Stomach (tissue), 9 donors: Measurements from ENCODE around the gene PITPNM1. TPM values are rescaled to one million over a fixed set of nuclear protein-coding genes. Genes with fewer than 3 reads are reported as not detected.

Experiments used
- DNase-seq, 2 donors: peaks; one replicate each; pipeline versions ENCODE4 v3.0.0 to v3.0.0-alpha.2; 2013 to 2019
- H3K27ac ChIP-seq, 5 donors: fragments of 200-600 bp in 4 of 5; sonication (generic) in 4 of 5; one replicate each; pipeline ENCODE4 v1.5.1; 2013 to 2019; ENCODE audit warnings: mild to moderate bottlenecking in 1 of 5, moderate library complexity in 1 of 5
- H3K27me3 ChIP-seq, 3 donors: fragments of 200-600 bp; sonication (generic); one replicate each; pipeline ENCODE4 v1.5.1; 2017 to 2019; ENCODE audit warnings: mixed run types in 1 of 3
- H3K36me3 ChIP-seq, 4 donors: fragments of 200-600 bp; sonication (generic); 1 replicate in 3 of 4; 2 replicates in 1 of 4; pipeline ENCODE4 v1.5.1; 2016 to 2019
- H3K4me1 ChIP-seq, 4 donors: fragments of 200-600 bp; sonication (generic); one replicate each; pipeline ENCODE4 v1.5.1; 2016 to 2019
- H3K4me3 ChIP-seq, 4 donors: fragments of 200-600 bp; sonication (generic) in 3 of 4; one replicate each; pipeline ENCODE4 v1.5.1; 2016 to 2019; ENCODE audit warnings: mild to moderate bottlenecking in 1 of 4
- H3K9me3 ChIP-seq, 4 donors: fragments of 200-600 bp; sonication (generic); one replicate each; pipeline ENCODE4 v1.5.1; 2016 to 2019
- CTCF ChIP-seq, 7 experiments: fragments of 450-650 bp in 4 of 7; fragments of 200-600 bp in 3 of 7; sonication (generic) in 3 of 7; IDR thresholded peaks; one replicate each; pipeline ENCODE4 v1.5.1; 2016 to 2019; ENCODE audit warnings: antibody characterized with exemption in 7 of 7, control low read depth in 2 of 7, mild to moderate bottlenecking in 1 of 7
- EP300 ChIP-seq: sonication (generic); formaldehyde crosslinking; IDR thresholded peaks from one replicate; pipeline ENCODE4 v1.6.1; 2017; ENCODE audit warnings: antibody characterized with exemption
- POLR2A ChIP-seq, 4 donors: fragments of 450-650 bp; IDR thresholded peaks; one replicate each; pipeline ENCODE4 v1.6.1; 2016; ENCODE audit warnings: antibody characterized with exemption in 4 of 4, control low read depth in 2 of 4, mild to moderate bottlenecking in 1 of 4, moderate library complexity in 1 of 4
- POLR2AphosphoS5 ChIP-seq, 3 donors: sonication (generic); formaldehyde crosslinking; IDR thresholded peaks; one replicate each; pipeline ENCODE4 v1.6.1; 2016; ENCODE audit warnings: antibody characterized with exemption in 3 of 3
- WGBS, 5 donors: extraction: QIAGEN DNeasy Blood & Tissue Kit in 3 of 5; methylation state at CpG; one replicate each; pipeline versions ENCODE4 v1.1.5 to v1.1.7; 2013 to 2018; 5-methylcytosine and 5-hydroxymethylcytosine counted together
- intact Hi-C: fragments of 100-400 bp; cut with DNase I; formaldehyde crosslinking; loops from one replicate; pipeline ENCODE4 v1.15.1; 2023; ENCODE audit warnings: low total_unique reads
- polyA plus RNA-seq, 3 donors: library from polyadenylated mRNA; stranded (reverse); fragments of 200-250 nt; gene quantifications; one replicate each; pipeline ENCODE4 v1.2.3, GENCODE V29; 2013
- total RNA-seq, 5 donors: library from RNA; depleted of rRNA; stranded (reverse); fragments of >200 nt; gene quantifications; one replicate each; pipeline versions ENCODE4 v1.1.0 to v1.2.3, GENCODE V29; 2014 to 2016
- donor health status: healthy with polysubstance abuse.
- donor health status: Bipolar disorder and iron deficiency.
- donor health status: healthy.

Gene PITPNM1
- total and polyA plus RNA-seq, 8 donors, result 12.3 to 133 (median 21.1) TPM

GRCh38 chr11:67452141-67452952 is 52.8 kb downstream of the PITPNM1 start, which contains the start of gene GPR152:
TSS of gene GPR152 (minus strand) at chr11:67452729. CDS start at chr11:67452724, 5 bp downstream.
- TF ChIP-seq POLR2AphosphoS5 (IDR thresholded peaks at IDR 0.05) (peak in 1 of 3 donors; percentile 9), CTCF (IDR thresholded peaks at IDR 0.05) (peak in 3 of 7 experiments; percentile 13 to 27 (median 25)), POLR2A (IDR thresholded peaks at IDR 0.05) (no peak)
- Histone ChIP-seq H3K4me3 (peak within 1 kb of the TSS in 3 of 4 donors; percentile 2 to 25 (median 22)), H3K4me1 (peaks cover 0 to 15% (median 10%) of the 10 kb centered on the region in 4 donors), H3K9me3 (no peaks in the 10 kb centered on the region), H3K27ac (peak within 1 kb of the TSS; percentile 35 to 80 (median 64)), H3K27me3 (no peaks in the 10 kb centered on the region), H3K36me3 (no peaks in the 10 kb centered on the region)
- intact Hi-C loops, result no loop called here
- peak in 1 of 2 donors; percentile 81 for DNase-seq
- 46 to 70% (median 56%) methylated on average over 13 to 33 of the region's 33 CpGs for WGBS, 5 donors

GRCh38 chr11:67451658-67451976 is 53.5 kb downstream of the PITPNM1 start:
- Histone ChIP-seq H3K27me3 (no peaks in the 10 kb centered on the region), H3K27ac (peak overlapping the region; percentile 35 to 80 (median 64)), H3K4me3 (no peak overlapping the region), H3K9me3 (no peaks in the 10 kb centered on the region), H3K4me1 (peaks cover 0 to 15% (median 10%) of the 10 kb centered on the region in 4 donors), H3K36me3 (no peaks in the 10 kb centered on the region)
- TF ChIP-seq CTCF (IDR thresholded peaks at IDR 0.05) (no peak), POLR2A (IDR thresholded peaks at IDR 0.05) (no peak), POLR2AphosphoS5 (IDR thresholded peaks at IDR 0.05) (no peak), EP300 (no peak)
- DNase-seq, result no peak
- intact Hi-C loops, result no loop called here
- WGBS, 5 donors, result 88 to 90% (median 90%) methylated on average over 14 of the region's 14 CpGs; no CpG with 5 or more reads in 1 of the 5 donors

GRCh38 chr11:67450796-67451657 is 54.1 kb downstream of the PITPNM1 start:
- Histone ChIP-seq H3K9me3 (no peaks in the 10 kb centered on the region), H3K27ac (peak overlapping the region in 1 of 5 donors; percentile 80), H3K36me3 (no peaks in the 10 kb centered on the region), H3K4me1 (peaks cover 0 to 15% (median 10%) of the 10 kb centered on the region in 4 donors), H3K27me3 (no peaks in the 10 kb centered on the region), H3K4me3 (no peak overlapping the region)
- WGBS, 5 donors, result 86 to 94% (median 92%) methylated on average over 16 to 25 of the region's 25 CpGs
- no peak for TF ChIP-seq EP300
- TF ChIP-seq CTCF (IDR thresholded peaks at IDR 0.05), result no peak
- TF ChIP-seq POLR2AphosphoS5 (IDR thresholded peaks at IDR 0.05), result no peak
- no peak for TF ChIP-seq POLR2A (IDR thresholded peaks at IDR 0.05)
- intact Hi-C loops, result no loop called here
- no peak for DNase-seq

- peaks cover 4 to 29% (median 18%) of the 10 kb centered on the region in 4 donors for H3K4me1 ChIP-seq
- H3K36me3 ChIP-seq, result no peaks in the 10 kb centered on the region
- TF ChIP-seq CTCF (IDR thresholded peaks at IDR 0.05) (no peak), POLR2A (IDR thresholded peaks at IDR 0.05) (no peak), POLR2AphosphoS5 (IDR thresholded peaks at IDR 0.05) (no peak), EP300 (no peak)
- no peak overlapping the region for H3K4me3 ChIP-seq
- no peak for DNase-seq
- H3K27ac ChIP-seq, result no peak overlapping the region
- no peaks in the 10 kb centered on the region for H3K27me3 ChIP-seq
- WGBS, 5 donors, result 63 to 83% (median 72%) methylated on average over 9 of the region's 9 CpGs
- no peaks in the 10 kb centered on the region for H3K9me3 ChIP-seq
- intact Hi-C loops, result no loop called here
These were observed 55.9 kb downstream of the PITPNM1 start for GRCh38 chr11:67449116-67449844.
